HG02798 (cell line): ENCODE results near the gene LRP1-AS.

Experiments used
- ATAC-seq: cut with Tn5 transposase; IDR thresholded peaks from one replicate; pipeline ENCODE4 v1.9.1; 2021; ENCODE audit warnings: mild to moderate bottlenecking; ENCODE audit not compliant: unreplicated experiment, poor library complexity

Gene LRP1-AS

GRCh38 chr12:57162553-57163125 lies 15.2 kb upstream of the LRP1-AS start:
- ATAC-seq: no peak

GRCh38 chr12:57161491-57161890 lies 14.1 kb upstream of the LRP1-AS start:
- ATAC-seq: no peak

- no peak for ATAC-seq
Measured at GRCh38 chr12:57160741-57161140, 13.3 kb upstream of the LRP1-AS start.

- ATAC-seq: no peak
Measured at GRCh38 chr12:57160040-57160439, 12.6 kb upstream of the LRP1-AS start.

- no peak for ATAC-seq
Measured at GRCh38 chr12:57159311-57159710, 11.9 kb upstream of the LRP1-AS start.

- no peak for ATAC-seq
Measured at GRCh38 chr12:57158665-57159064, 11.2 kb upstream of the LRP1-AS start.

GRCh38 chr12:57158186-57158585 lies 10.8 kb upstream of the LRP1-AS start:
- ATAC-seq: no peak

GRCh38 chr12:57157588-57158173 lies 10.3 kb upstream of the LRP1-AS start:
- ATAC-seq: no peak

GRCh38 chr12:57156701-57157403 lies 9.4 kb upstream of the LRP1-AS start:
- ATAC-seq: no peak

- no peak for ATAC-seq
Measured at GRCh38 chr12:57154804-57155434, 7.5 kb upstream of the LRP1-AS start.

GRCh38 chr12:57154076-57154475 lies 6.7 kb upstream of the LRP1-AS start:
- no peak for ATAC-seq

GRCh38 chr12:57153415-57153997 lies 6.1 kb upstream of the LRP1-AS start:
- no peak for ATAC-seq

- ATAC-seq: no peak
Measured at GRCh38 chr12:57152639-57153038, 5.2 kb upstream of the LRP1-AS start.

GRCh38 chr12:57151741-57152630 lies 4.6 kb upstream of the LRP1-AS start:
- no peak for ATAC-seq

- ATAC-seq: no peak
Measured at GRCh38 chr12:57150400-57151000, 3.1 kb upstream of the LRP1-AS start.

- ATAC-seq: no peak
Measured at GRCh38 chr12:57149245-57149900, 2.0 kb upstream of the LRP1-AS start.

- no peak for ATAC-seq
Measured at GRCh38 chr12:57148469-57149244, 1.2 kb upstream of the LRP1-AS start.

- ATAC-seq: no peak
Measured at GRCh38 chr12:57146092-57146491, 1.3 kb downstream of the LRP1-AS start.
